GM19351 (cell line): ENCODE data around the gene TMEM80.
"Not testable (repeated sequence)": the region's sequence is repeated elsewhere in the genome, so short reads cannot be mapped to it uniquely, and the experiment has no call there.

ENCODE experiments used
- ATAC-seq: cut with Tn5 transposase; IDR thresholded peaks from one replicate; pipeline ENCODE4 v1.9.1; 2021; ENCODE audit warnings: mild to moderate bottlenecking, moderate library complexity; ENCODE audit not compliant: unreplicated experiment

The TMEM80 gene

DNA sequence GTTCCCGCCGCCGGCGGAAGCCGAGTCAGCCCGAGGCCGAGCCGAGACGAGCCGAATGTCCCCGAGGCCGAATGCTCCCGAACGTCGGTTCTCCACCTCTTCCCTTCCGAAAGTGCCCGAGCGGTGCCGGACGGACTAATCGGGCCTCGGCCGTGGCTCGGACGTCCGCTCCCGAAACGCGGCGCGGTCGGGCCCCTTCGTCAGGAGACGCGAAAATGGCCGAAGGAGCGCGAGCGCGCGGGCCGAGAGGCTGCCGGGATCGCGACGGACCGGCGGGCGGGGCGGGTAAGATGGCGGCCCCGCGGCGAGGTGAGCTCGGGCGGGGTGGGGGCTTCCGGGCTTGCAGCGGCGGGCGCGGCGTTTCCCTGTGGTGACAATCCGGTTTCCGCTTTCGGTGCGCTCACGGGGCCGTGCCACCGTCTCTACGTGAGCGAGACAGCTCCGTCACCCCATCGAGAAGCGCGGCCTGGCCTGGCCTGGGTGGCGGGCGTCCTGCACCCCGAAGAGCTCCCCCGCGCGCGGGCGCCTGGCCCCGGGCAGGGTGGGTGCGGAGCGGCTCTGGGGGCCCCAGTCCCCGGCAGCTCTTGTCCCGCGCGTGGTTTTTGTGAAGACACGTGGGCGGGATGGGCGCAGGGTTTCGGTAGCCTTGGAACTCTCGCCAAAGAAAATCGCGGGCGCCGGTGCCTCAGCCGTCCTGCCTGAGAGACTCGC, at the start of gene TMEM80:
Gene TMEM80, plus strand, starts transcription at position 279 of the 711 bp plus-strand sequence. Its CDS starts 12 bp downstream, at position 291.
- ATAC-seq: peak; percentile 67

DNA sequence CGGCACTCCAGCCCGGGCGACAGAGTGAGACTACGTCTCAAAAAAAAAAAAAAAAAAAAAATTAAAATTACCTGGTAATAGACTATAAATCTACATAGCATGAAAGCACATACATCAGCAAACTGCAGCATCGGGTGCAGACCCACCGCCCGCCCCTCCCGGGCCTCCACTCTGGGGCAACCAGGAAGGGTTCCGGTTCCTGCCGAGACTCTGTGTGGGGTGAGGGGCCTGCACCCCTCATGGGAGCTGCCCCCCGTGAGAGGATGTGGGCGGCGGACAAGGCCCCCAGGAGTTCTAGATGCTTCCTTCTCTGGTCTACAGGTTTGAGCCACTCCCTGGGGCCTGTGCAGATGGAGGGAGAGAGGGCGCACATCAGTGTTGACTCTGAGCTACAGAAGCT, 49.4 kb upstream of the TMEM80 start:
- no peak for ATAC-seq

DNA sequence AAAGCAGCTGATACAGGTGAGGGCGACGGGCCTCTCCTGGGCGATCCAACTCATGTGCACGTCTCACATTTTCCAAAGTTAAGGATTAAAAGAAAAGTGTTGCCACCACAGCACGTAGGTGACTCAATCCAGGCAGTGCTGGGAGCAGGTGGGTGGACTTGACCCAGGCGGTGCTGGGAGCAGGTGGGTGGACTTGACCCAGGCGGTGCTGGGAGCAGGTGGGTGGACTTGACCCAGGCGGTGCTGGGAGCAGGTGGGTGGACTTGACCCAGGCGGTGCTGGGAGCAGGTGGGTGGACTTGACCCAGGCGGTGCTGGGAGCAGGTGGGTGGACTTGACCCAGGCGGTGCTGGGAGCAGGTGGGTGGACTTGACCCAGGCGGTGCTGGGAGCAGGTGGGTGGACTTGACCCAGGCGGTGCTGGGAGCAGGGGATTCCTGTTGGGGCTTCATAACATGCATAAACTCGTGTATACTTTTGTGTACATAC, 47.9 kb upstream of the TMEM80 start:
- ATAC-seq: not testable (repeated sequence)

DNA sequence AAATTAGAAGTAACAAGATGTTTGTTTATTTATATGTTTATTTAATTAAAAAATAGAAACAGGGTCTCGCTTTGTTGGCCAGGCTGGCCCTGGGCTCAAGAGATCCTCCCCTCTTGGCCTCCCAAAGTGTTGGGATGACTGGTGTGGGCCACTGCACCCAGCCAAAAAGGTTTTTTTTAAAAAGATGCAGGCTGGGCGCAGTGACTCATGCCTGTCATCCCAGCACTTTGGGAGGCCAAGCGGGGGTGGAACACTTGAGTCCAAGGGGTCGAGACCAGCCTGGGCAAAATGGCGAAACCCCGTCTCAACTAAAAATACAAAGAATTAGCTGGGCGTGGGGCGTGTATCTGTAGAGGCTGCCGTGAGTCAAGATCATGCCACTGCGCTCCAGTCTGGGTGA, 45.1 kb upstream of the TMEM80 start:
- no peak for ATAC-seq

DNA sequence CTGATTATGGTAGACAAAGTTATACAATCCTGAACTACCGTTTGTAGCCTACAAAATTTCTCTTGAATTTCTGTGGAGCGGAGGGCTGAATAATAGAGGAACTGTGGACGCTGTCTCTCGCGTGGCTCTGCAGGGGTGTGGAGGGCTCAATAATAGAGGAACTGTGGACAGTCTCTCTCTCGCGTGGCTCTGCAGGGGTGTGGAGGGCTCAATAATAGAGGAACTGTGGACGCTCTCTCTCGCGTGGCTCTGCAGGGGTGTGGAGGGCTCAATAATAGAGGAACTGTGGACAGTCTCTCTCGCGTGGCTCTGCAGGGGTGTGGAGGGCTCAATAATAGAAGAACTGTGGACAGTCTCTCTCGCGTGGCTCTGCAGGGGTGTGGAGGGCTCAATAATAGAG, 42.5 kb upstream of the TMEM80 start:
- not testable (repeated sequence) for ATAC-seq

DNA sequence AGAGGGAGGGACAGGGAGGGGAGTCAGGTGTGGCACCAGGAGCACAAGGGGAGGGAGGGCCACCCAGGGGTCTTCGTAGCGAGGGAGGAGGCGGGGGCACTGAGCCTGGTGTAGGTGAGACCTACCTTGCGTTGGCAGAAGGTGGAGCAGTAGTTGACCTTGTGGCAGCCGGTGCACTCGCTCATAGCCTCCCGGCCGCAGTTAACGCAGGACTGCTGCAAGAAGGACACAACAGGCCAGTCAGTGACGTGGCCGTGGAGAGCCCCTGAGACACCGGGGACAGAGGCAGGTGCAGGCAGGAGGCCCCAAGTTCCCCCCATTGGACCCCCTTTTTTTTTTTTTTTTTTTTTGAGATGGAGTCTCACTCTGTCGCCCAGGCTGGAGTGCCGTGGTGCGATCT, 41.8 kb upstream of the TMEM80 start:
- ATAC-seq: no peak

DNA sequence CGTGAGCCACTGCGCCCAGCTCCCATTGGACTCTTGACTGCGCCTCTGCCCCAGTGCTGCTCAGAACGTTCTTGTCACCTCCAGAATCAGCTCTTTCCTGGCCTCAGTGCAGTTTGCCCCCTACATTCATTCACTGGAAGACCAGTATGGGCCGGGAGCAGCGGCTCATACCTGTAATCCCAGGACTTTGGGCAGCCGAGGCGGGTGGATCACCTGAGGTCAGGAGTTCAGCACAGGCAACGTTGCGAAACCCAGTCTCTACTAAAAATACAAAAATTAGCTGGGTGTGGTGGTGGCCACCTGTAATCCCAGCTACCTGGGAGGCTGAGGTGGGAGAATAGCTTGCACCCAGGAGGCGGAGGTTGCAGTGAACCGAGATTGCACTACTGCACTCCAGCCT, 41.2 kb upstream of the TMEM80 start:
- not testable (repeated sequence) for ATAC-seq

DNA sequence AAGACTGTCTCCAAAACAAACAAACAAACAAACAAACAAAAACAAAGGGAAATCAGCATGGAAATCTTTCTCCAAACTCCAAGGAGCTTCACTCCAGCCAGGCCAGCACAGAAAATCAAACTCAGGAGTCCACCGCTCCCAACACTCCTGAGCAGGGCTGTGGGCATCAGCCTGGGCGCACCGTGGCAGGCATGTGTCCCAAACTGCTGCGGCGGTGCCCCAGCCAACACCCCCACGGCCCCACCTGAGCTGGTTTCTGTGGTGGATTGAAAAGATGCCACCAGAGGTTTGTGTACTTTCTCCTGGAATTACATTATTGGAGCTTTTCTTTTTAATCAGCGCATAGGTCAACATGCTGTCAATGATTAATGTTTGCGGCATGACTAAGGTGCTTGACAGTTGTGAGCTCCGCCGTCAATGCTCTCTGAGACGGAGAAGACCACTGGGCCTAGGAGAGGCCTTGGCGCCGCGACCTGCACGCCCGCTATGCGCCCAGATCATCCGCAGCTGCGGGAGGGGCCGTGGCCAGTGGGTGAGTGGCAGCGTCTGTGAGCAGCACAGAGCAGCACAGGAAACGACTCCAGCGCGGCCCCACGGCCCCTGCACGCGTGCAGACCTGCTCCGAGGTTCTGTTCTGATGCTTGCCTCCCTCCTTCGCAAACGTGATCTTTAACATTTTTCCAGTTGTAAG, 40.4 kb upstream of the TMEM80 start:
- no peak for ATAC-seq

DNA sequence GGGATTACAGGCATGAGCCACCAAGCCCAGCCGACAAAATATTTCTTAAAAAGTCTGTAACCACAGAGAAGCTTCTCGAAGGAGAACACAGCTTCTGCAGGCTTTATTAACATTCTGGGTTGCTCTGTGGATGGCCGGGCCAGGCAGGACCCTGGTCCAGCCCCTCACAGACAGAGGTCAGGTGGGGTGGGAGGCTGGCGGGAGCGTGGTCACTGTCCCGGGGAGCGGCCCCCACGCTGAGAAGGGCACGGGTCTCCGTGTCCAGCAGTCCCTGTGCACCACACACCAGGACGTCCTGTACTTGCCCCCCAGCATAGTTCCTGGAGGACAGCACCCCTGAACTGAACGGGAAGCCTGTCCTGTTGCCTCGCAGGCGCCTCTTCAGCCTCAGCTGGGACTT, 39.2 kb upstream of the TMEM80 start:
- ATAC-seq: no peak

DNA sequence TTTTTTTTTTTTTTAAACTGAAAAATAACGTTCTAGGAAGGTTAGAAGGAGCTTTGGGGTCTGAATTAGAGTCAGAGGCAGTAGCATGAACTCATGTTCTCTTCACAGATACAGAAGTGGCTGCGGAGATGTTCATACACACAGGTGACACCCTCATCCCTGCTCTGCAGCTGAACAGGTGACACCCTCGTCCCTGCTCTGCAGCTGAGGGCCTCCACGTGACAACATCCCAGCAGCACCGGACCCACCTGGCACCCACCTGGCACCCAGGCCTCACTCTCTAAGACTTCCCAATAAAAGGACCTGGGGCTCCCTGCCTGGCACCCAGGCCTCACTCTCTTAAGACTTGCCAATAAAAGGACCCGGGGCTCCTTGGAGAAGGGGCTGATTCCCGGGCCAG, 38.8 kb upstream of the TMEM80 start:
- ATAC-seq: no peak

DNA sequence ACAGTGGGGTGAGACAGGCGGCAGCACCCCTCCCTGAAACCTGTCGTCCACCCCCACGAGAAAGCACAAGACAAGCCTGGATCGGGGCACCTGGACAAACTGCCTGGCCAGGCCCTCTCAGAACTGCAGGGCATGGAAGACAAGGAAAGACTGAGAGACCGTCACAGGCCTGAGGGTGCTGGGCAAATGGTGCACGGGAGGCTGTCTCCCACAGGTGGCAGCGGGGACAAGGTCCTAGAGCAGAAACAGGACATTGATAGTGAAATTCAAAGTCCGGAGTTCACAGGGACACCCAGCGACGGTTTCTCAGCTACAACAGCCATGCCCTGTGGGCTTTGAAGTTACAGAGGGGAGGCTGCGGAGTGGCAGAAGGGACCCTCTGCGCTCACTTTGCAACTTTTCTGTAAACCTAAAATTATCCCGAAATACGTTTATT, 37.9 kb upstream of the TMEM80 start:
- no peak for ATAC-seq

DNA sequence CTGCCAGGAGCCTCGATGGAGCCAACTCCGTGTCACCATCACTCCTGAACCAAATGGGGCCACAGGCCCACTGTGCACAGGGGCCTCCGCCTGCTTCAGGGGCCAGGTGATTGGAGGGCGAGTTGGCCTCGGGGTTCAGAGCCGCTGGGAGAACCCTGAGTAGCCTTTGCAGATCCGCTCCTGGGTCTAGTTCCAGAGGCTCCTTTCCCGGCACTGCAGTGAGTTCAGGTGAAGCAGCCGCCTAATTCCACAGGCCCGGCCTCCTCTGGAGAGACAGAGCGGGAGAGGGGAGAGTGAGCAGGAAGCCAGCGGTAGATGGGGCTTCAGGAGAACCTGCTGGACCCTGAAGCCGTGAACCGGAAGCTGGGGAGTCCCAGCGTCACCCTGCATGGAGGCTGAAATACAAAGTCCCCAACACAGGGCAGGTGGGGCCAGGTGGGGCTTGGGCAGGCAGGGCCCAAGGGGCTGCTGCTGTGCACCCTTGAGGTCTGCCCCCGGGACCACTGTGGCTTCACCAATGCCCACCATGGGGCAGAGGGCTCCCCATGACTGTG, 36.0 kb upstream of the TMEM80 start:
- ATAC-seq: no peak

DNA sequence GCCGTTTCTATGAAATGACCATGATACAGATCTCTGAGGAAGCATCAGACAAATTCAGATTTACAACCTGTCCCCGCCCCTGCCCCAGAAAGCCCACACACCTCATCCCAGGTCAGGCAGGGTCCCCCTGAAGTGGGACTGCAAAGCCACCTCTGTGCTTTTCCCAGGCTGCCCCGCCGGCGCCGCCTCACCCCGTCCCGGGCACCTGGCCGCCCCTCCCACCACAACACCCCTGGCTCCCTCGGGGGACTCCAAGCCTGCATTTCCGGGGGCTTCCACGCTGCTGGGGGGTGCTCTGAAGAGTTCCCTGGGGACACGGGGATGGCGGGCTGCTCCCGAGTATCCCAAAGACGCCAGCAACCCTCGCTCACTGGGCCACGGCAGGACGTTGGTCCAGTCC, 35.3 kb upstream of the TMEM80 start:
- no peak for ATAC-seq

DNA sequence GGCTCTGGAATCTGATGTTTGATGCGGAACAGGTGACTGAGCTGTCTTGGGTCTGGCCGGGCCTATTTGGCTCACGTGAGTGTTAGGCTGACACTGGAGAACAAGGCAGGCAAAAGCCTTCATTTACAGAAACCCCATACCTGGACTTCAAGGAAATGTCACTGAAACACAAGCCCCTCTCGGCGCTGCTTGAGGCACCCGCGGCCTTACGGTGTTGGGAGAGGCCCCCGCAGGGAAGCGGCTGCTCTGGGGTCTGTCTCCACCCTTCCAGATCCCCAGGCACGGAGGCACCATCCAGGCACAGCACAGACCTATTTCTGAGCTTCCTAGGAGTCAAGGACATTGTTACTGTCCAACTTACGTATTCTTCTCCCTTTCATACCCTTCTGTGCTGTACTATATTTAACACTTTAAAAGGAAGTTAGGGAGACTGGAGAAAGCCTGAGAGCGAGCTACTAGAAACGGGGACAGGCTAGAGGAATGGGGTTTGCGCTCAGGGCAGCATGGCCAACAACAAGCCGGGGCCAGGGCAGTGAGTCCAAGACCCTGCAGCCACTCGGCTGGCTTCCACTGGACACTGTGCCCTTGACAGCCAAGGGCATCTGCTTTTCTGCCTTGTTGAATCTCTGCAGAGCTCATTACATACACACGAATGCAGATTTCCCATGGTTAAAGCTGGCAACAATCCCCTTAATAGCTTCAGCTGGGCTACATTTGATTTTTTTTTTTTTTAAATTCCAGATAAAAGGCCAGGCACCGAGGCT, 34.8 kb upstream of the TMEM80 start:
- no peak for ATAC-seq

DNA sequence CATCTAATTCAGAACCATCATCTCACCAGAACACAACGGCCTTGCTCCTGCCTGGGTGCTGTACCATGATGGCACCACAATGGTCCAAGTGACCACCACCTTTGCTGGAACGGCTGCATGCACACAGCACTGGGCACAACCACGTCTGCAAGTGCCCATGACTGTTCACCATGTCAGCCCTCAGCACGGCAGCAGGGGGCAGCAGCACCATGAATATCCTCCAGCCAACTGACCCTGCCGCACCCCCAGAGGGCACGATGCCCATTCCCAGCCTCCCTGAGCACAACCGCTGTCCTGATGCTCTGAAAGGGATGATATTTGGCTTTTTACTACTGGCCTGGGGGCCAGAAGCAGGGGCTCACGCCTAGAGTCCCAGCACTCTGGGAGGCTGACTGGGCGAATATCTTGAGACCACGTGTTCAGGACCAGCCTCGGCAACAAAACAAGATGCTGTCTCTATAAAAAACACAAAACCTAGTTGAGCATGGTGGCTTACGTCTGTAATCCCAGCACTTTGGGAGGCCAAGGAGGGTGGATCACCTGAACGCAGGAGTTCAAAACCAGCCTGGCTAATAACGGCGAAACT, 32.8 kb upstream of the TMEM80 start:
- ATAC-seq: no peak

DNA sequence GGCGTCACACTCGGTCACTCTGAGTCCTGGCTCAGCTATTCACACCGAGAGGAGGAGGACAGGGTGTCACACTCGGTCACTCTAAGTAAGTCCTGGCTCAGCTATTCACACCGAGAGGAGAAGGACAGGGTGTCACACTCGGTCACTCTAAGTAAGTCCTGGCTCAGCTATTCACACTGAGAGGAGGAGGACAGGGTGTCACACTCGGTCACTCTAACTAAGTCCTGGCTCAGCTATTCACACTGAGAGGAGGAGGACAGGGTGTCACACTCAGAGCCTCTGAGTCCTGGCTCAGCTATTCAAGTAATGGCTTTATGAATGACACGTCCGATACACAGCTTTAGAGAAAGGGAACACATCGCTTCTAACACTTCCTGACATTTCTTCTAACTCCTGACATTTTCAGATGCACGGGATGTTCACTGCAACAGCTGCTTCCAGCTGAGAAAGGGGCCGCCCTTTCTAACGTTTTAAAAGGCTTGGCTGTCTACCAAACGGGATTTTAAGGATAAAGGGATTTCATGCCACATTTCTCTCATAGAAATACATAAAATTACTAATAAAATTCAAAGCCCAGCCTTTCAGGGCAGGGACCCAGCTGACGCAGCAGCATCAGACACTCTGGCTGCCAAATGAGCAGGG, 30.4 kb upstream of the TMEM80 start:
- ATAC-seq: no peak

DNA sequence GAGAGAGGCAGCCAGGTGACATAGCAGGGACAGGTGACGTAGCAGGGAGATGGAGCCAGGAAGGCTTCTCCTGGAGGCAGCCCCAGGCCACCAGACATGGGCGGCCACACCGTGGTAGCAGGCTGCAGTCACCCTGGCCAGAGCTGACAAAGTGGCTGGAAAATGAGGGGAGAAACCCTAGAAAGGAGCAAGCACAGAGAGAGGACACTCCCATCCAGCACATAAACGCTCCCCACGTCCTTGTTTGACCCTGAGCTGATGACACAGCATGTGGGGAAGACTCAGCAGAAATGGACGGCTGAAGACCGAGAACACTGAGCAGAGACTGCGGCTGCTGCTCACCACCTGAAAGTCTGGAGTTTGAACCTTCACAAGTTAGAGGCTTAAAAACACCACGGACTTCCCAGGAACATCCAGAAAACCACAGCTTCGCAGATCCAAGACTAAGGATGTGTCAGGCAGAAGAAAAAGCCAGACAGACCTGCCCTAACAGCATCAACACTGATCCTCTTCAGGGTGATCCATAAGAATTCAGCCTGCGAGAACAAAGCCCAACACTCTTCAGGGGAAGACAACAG, 29.8 kb upstream of the TMEM80 start:
- no peak for ATAC-seq

DNA sequence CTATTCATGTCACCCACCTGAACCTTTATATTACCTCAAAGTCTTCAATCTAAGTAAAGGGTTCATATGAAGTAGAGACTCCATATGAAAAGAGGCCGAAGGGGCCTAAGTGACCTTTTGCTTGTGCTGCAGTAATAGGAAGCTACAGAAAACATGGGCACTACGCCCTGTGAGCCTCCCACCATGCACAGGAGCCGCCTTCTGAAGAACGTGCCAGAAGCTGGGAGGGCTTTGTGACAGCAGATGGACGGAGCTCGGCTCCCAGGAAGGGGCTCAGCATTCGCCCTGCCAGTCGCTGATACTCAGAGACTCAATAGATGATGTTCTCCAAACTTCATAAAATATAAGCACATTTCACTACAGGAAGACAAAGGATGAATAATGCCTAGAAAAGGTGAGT, 21.8 kb upstream of the TMEM80 start:
- ATAC-seq: no peak

DNA sequence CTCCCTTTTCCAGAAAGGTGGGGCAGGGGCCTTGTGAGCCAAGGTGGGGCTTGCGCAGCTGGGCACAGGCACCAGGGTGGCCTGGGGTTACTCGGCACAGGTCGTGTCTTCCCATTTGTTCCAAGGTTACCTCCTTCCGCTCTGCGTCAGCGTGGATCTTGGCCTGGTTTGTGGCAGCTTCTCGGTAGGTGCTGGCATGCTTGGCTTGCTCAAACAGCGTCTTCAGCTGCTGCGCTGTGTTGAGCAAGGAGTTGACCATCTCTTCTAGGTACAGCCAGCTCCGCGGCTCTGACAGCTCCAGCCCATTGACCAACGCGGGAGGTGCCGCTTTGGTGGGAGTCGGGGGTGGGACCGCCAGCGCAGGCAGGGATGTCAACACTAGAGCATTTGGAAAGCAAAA, 21.2 kb upstream of the TMEM80 start:
- no peak for ATAC-seq

DNA sequence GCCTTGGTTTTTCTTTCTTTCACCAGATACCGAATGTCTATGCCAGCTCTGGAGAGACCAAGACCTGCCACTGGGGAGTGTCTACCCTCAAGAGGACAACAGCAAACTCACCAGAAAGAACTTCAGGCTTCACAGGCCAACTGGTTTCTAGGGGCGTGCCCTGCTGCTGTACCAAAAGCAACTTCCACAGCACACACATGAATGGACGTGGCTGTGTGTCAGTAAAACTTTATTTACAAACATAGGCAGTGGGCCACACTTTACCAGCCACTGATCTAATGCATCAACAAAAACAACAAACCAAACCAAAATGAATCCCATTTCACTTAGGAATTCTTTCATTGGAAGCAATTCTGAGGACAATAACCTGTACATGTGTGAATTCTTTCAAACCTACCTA, 17.3 kb upstream of the TMEM80 start:
- no peak for ATAC-seq
